HG03066 (cell line): ENCODE measurements around the gene KLHL3.

Source experiments
- ATAC-seq: cut with Tn5 transposase; IDR thresholded peaks from one replicate; pipeline ENCODE4 v1.9.1; 2021; ENCODE audit warnings: low read depth; ENCODE audit not compliant: unreplicated experiment

Gene KLHL3

DNA sequence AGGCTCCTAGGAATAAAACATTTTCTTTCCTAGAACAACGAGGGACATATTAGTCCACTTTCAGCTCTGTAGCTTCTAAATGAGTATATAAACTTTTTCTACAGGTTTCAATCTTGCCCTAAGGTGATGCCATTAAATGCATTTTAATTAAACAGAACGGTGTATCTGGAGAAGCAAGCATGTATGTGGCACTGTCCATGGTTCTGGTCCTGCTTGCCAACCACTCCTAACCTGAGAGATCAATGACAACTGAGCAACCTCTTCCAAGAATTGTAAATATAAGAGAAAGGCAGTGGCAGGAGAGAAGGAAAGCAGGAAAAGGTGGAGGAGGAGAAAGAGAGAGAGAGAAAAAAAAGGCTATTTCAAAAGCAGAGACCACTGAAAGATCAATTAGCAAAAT is 141.2 kb downstream of the KLHL3 start:
- no peak for ATAC-seq

GRCh38 chr5:137592317-137592716 is 143.6 kb downstream of the KLHL3 start:
- no peak for ATAC-seq

DNA sequence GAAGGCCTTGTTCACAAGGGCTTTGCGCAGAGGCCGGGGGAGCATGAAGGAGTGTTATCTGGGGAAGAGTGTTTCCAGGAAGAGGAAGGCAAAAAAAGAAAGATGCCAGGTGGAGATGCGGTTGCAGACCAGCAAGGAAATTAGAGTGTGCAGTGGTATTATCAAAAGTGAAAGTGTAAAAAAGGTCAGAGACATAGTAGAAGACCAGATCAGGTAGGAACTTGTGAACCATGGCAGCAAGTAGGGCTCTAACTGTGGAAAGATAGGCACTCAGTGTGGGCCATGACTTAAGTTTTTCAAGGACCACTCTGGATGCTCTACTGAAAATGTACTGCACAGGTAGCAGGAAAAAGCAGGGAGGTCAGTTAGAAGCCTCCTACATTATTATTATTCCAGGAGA is 146.7 kb downstream of the KLHL3 start:
- no peak for ATAC-seq

- no peak for ATAC-seq
Measured at GRCh38 chr5:137587919-137588318, 148.0 kb downstream of the KLHL3 start.

DNA sequence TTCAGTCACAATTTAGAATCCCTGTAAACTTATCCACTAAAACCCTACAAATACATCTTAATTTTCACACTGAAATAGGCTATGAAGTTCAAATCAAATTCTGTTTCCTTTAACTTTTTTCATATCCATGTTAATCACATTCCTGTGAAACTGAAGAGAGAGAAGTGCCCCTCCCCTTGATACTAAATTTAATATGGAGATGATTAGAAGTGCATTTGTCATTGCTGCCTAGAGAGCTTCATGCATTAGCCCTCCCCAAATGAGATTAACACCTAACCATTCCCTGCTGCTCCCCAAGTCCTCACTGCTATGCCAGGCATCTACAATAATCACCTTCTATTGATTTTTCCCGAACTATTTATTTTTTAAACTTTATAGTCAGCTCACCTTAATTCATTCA is 151.6 kb downstream of the KLHL3 start:
- ATAC-seq = no peak

- no peak for ATAC-seq
Measured at GRCh38 chr5:137583129-137583528, 152.8 kb downstream of the KLHL3 start.

DNA sequence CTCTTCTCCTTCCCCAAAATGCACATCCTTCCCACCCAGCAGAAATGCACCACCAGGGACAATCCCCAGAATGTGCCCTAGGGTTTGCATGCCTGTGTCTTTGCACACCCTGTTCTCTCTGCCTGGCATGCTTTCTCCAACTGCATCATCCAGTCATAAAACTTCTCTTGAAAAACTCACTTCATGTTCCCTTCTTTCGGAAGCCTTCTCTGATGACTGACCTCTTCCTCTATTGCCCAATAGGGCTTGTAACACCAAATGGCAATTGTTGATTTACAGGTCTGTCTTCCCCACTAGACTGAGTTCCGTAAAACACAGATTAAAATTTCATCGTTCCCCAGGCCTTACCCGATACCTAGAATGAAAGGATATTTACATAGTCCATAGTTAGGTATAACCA is 153.7 kb downstream of the KLHL3 start:
- no peak for ATAC-seq

DNA sequence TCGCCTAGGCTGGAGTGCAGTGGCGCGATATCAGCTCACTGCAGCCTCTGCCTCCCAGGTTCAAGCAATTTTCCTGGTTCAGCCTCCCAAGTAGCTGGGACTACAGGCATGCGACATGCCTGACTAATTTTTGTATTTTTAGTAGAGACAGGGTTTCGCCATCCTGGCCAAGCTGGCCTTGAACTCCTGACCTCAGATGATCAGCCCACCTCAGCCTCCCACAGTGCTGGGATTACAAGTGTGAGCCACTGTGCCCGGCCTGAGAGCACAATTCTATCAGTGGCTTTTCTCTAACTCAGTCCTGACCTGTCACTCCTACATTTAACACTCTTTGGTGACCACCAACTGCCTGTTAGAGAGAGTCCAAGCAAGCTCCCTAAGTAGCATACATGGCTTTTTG is 154.1 kb downstream of the KLHL3 start:
- no peak for ATAC-seq

- ATAC-seq = no peak
Measured at GRCh38 chr5:137580030-137580429, 155.9 kb downstream of the KLHL3 start.

DNA sequence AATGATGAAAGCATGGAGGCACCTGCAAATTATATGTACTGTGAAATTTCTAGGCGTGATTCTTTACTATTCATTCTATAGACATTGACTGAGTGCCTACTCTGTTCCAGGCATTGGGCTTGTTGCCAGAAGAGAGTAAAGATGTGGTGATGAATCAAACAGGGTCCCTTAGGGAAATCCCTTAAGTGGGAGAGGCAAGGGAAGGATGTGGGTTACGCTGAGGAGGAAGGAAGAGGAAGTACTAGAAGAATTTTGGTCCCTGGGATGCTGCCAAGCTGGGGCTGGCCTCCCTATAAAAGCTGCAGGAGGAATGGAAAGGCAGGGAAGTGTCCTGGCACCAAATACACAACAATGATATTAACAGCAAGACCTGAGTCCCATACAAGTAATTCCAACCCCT is 160.0 kb downstream of the KLHL3 start:
- ATAC-seq = no peak

DNA sequence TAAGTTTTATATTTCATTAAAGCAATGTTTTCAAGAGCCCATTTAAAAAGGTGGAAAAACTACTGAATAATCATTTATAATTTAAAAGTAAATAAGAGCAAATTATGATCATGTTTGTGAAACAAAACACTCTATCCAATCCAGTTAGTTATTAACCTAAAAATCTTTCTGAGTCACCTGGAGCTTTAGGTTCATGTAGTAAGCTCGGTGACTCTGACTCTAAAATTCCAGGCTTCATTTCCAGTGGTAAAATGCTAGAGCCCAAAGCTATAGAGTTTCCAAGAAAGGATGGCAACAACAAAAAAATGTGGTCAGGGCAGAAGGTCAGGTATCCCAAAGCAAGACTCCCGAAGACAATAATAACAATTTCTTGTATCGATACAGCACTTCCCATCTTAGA is 160.7 kb downstream of the KLHL3 start:
- ATAC-seq = no peak

- ATAC-seq = no peak
Measured at GRCh38 chr5:137573376-137573775, 162.5 kb downstream of the KLHL3 start.

- no peak for ATAC-seq
Measured at GRCh38 chr5:137572042-137572695, 163.7 kb downstream of the KLHL3 start.

DNA sequence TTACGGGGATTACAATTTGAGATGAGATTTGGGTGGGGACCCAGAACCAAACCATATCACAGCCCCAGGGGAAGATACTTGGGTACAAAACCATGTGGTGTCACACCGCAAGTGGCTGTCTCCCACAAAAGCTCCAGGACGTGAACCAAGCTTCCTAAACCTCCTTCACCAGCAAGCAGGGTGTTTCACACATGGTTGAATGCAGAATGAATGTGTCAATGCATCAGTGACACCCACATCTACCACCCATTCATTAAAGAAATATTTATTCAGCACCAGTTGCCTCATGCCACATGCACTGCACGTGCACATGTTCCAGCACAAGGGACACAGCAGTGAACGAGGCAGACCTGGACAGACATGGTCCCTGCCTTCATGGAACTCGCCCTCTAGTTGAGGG is 165.8 kb downstream of the KLHL3 start:
- no peak for ATAC-seq
